HepG2 (cell line): ENCODE measurements around the gene HAND1. TPM values are rescaled to one million over a fixed set of nuclear protein-coding genes. Genes with fewer than 3 reads are reported as not detected.

Source experiments
- ATAC-seq: fragments of 200-7000 bp; cut with Tn5 transposase; 3 replicates; pipeline ENCODE4 v1.9.1; 2020; ENCODE audit warnings: mild to moderate bottlenecking, moderate library complexity
- BruUV-seq: library from RNA; stranded (reverse); fragments of 400-500 nt; replicated peaks from 2 replicates; lab custom pipeline; 2021; lab: Mats Ljungman, UMichigan
- CTCF ChIA-PET: fragments of 300-600 bp; formaldehyde crosslinking; extraction: SDS; loops from one replicate; lab custom pipeline; 2021; ENCODE audit warnings: low total read pairs, inconsistent platforms, low intra/inter-chr PET ratio; lab: Yijun Ruan, JAX
- POLR2A ChIA-PET: fragments of 350-600 bp; sonication (Branson Sonifier 250); formaldehyde crosslinking; loops from one replicate; lab custom pipeline; 2020; ENCODE audit warnings: antibody characterized with exemption, inconsistent platforms; lab: Yijun Ruan, JAX
- DNase-seq: peaks from one replicate; pipeline ENCODE4 v3.0.0-alpha.2; 2015; ENCODE audit warnings: low spot score
- FAIRE-seq: peaks from 3 replicates; lab custom pipeline; 2011; peaks lifted over from hg19 to GRCh38; lab: Jason Lieb, UNC
- H2AFZ ChIP-seq: one replicate; pipeline ENCODE4 v1.6.1; 2011; ENCODE audit warnings: low read length, inconsistent platforms
- H3K27ac ChIP-seq: fragments of 300-600 bp; 3 replicates; pipeline ENCODE4 v1.8.0; 2011; ENCODE audit warnings: mixed run types, mild to moderate bottlenecking, mixed read lengths, low read length, inconsistent platforms; ENCODE audit not compliant: insufficient read depth; ENCODE audit errors: extremely low read length
- H3K27me3 ChIP-seq, 2 experiments: fragments of 200-600 bp in 1 of 2; 2 replicates in 1 of 2; 3 replicates in 1 of 2; pipeline versions ENCODE4 v1.6.0 to v1.8.0; 2011; ENCODE audit warnings: low read length in 2 of 2, mild to moderate bottlenecking in 2 of 2, moderate library complexity in 2 of 2, inconsistent platforms in 1 of 2; ENCODE audit not compliant: insufficient read depth in 2 of 2, control insufficient read depth in 1 of 2
- H3K36me3 ChIP-seq, 2 experiments: fragments of 200-600 bp in 1 of 2; replicated peaks in 1 of 2; 2 replicates in 1 of 2; 3 replicates in 1 of 2; pipeline versions ENCODE4 v1.5.1 to v1.8.0; 2011; ENCODE audit warnings: low read length in 2 of 2, inconsistent platforms in 1 of 2; ENCODE audit not compliant: insufficient read depth in 2 of 2, control insufficient read depth in 1 of 2
- H3K4me1 ChIP-seq: 2 replicates; pipeline ENCODE4 v1.5.1; 2012; ENCODE audit warnings: low read length, inconsistent platforms; ENCODE audit not compliant: insufficient read depth
- H3K4me2 ChIP-seq: 2 replicates; pipeline ENCODE4 v1.6.0; 2011; ENCODE audit warnings: low read depth, low read length, inconsistent platforms
- H3K4me3 ChIP-seq, 3 experiments: fragments of 200-600 bp in 1 of 3; sonication (generic), shearing (Covaris generic) in 1 of 3; replicated peaks in 1 of 3; 2 replicates each; pipeline ENCODE4 v1.5.1; 2011 to 2016; ENCODE audit warnings: low read length in 3 of 3, inconsistent platforms in 2 of 3, low read depth in 2 of 3, mild to moderate bottlenecking in 2 of 3, control low read depth in 1 of 3, mixed read lengths in 1 of 3; ENCODE audit not compliant: insufficient read depth in 1 of 3
- H3K79me2 ChIP-seq: one replicate; pipeline ENCODE4 v1.6.1; 2011; ENCODE audit warnings: low read length, inconsistent platforms; ENCODE audit not compliant: insufficient read depth
- H3K9ac ChIP-seq: 2 replicates; pipeline ENCODE4 v1.6.0; 2011; ENCODE audit warnings: mild to moderate bottlenecking, low read depth, low read length, inconsistent platforms; ENCODE audit not compliant: insufficient read depth
- H3K9me3 ChIP-seq: 2 replicates; pipeline ENCODE4 v1.5.1; 2012; ENCODE audit warnings: mild to moderate bottlenecking, low read length
- H4K20me1 ChIP-seq: 2 replicates; pipeline ENCODE4 v1.6.0; 2011; ENCODE audit warnings: inconsistent platforms, mild to moderate bottlenecking, low read length, moderate library complexity; ENCODE audit not compliant: insufficient read depth
- ARID5B ChIP-seq: IDR thresholded peaks from 2 replicates; pipeline ENCODE4 v1.4.0; 2020; ENCODE audit warnings: mild to moderate bottlenecking, missing genetic modification reagents
- EZH2 ChIP-seq: conservative IDR thresholded peaks from 2 replicates; pipeline ENCODE4 v1.6.1; 2012; ENCODE audit warnings: mild to moderate bottlenecking, low read depth, low read length, moderate library complexity
- GFI1 ChIP-seq: sonication (generic); formaldehyde crosslinking; IDR thresholded peaks from 2 replicates; pipeline ENCODE4 v1.5.0; 2020; ENCODE audit warnings: missing genetic modification reagents, mild to moderate bottlenecking, borderline replicate concordance
- IRF9 ChIP-seq: sonication (generic); formaldehyde crosslinking; IDR thresholded peaks from 2 replicates; pipeline ENCODE4 v1.8.0; 2022; ENCODE audit warnings: missing genetic modification reagents, mild to moderate bottlenecking, borderline replicate concordance
- NBN ChIP-seq: fragments of 450-650 bp; conservative IDR thresholded peaks from 2 replicates; pipeline ENCODE4 v1.6.1; 2017
- ZNF577 ChIP-seq: sonication (generic); formaldehyde crosslinking; IDR thresholded peaks from 2 replicates; pipeline ENCODE4 v1.4.0; 2020; ENCODE audit warnings: mild to moderate bottlenecking, low read depth, missing genetic modification reagents, borderline replicate concordance
- ZNF792 ChIP-seq: IDR thresholded peaks from 2 replicates; pipeline ENCODE4 v1.6.1; 2016
- WGBS: methylation state at CpG from one replicate; pipeline ENCODE4 v1.1.6; 2017; ENCODE audit warnings: low lambda C conversion rate; 5-methylcytosine and 5-hydroxymethylcytosine counted together
- in situ Hi-C: cut with HindIII; loops from 2 replicates; pipeline ENCODE4 v1.10.0; 2017; ENCODE audit warnings: low pct_unique_long_range_greater_than_20kb; ENCODE audit not compliant: extremely low pct_ligation_motif_present
- intact Hi-C: fragments of 100-400 bp; cut with micrococcal nuclease; formaldehyde crosslinking; loops from one replicate; pipeline ENCODE4 v1.10.0; 2022; ENCODE audit not compliant: unreplicated experiment
- polyA plus RNA-seq, 8 experiments: library from polyadenylated mRNA; depleted of rRNA in 3 of 8; stranded (reverse) in 7 of 8; unstranded in 1 of 8; fragments of >200 nt; fragmentation: Illumina TruSeq in 4 of 8; extraction: Trizol in 4 of 8; gene quantifications; 2 replicates each; pipeline versions ENCODE4 v1.2.1 to v1.2.3, GENCODE V29; 2011 to 2016; ENCODE audit warnings: low read depth in 4 of 8, missing spikeins in 1 of 8, mixed read lengths in 1 of 8; ENCODE audit not compliant: insufficient read depth in 1 of 8
- total RNA-seq, 5 experiments: library from RNA; depleted of rRNA; stranded (reverse); fragments of >200 nt; fragmentation: Illumina TruSeq; extraction: Trizol; gene quantifications; 2 replicates each; pipeline ENCODE4 v1.2.3, GENCODE V29; 2016; ENCODE audit warnings: low read depth in 1 of 5
- TF ChIP-seq, protein P1 (sequence below): sonication (generic); formaldehyde crosslinking; conservative IDR thresholded peaks from 2 replicates; pipeline ENCODE4 v1.8.1; 2023; ENCODE audit warnings: missing genetic modification reagents
- TF ChIP-seq, protein P2 (sequence below): IDR thresholded peaks from 2 replicates; pipeline ENCODE4 v1.6.1; 2016; ENCODE audit warnings: low read depth, missing genetic modification reagents, missing compliant biosample characterization

HAND1 gene
- total and polyA plus RNA-seq, 2 of the 13 experiments (the other 11 are each of a cell fraction or from before 2014, with no cell fraction given), result not detected

DNA sequence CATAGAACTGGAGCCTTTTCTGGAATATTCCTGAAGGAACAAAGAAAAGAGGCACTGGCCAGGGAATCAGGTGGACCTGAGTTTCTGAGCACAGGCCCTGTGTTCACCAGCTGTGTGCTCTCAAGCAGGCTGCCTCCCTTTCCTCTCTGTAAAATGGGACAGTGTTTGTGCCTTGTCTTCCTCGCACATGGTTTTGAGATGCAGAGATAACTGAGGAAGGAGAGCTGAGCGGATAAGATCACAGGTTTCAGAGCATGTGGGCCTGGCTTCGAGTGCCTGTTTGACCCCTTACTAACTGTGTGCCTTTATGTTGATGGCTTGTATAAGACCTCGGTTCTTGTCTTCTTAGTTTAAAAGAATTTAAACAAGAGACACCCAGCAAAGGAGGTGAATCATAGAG, 46.2 kb upstream of the HAND1 start:
- BruUV-seq, result no TSS peak
- H3K4me3 ChIP-seq, result no peak overlapping the region
- POLR2A ChIA-PET, result no interaction called here
- CTCF ChIA-PET, result no interaction called here
- H3K9me3 ChIP-seq, result no peaks in the 10 kb centered on the region
- in situ Hi-C loops, result loop anchor here (5.0 kb wide), 1 partner anchor 83 kb away; no protein-coding TSS in a partner anchor
- H4K20me1 ChIP-seq, result no peaks in the 10 kb centered on the region
- ATAC-seq, result no peak
- no peak overlapping the region for H3K27ac ChIP-seq
- H3K36me3 ChIP-seq, result no peaks in the 10 kb centered on the region
- no peak for FAIRE-seq
- DNase-seq, result no peak
- no peaks in the 10 kb centered on the region for H3K4me1 ChIP-seq
- no peak overlapping the region for H3K4me2 ChIP-seq
- H3K9ac ChIP-seq, result no peak overlapping the region
- peaks cover 0 to 3% of the 10 kb centered on the region in 2 experiments; a peak in 2 of 5 replicates for H3K27me3 ChIP-seq
- intact Hi-C loops, result no loop called here
- TF ChIP-seq EZH2, result no peak
- no peak for TF ChIP-seq ARID5B (CRISPR knock-in tag)
- TF ChIP-seq, protein P1, sequence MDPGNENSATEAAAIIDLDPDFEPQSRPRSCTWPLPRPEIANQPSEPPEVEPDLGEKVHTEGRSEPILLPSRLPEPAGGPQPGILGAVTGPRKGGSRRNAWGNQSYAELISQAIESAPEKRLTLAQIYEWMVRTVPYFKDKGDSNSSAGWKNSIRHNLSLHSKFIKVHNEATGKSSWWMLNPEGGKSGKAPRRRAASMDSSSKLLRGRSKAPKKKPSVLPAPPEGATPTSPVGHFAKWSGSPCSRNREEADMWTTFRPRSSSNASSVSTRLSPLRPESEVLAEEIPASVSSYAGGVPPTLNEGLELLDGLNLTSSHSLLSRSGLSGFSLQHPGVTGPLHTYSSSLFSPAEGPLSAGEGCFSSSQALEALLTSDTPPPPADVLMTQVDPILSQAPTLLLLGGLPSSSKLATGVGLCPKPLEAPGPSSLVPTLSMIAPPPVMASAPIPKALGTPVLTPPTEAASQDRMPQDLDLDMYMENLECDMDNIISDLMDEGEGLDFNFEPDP (CRISPR knock-in tag), result no peak
- no peak for TF ChIP-seq NBN
- no peak for TF ChIP-seq IRF9 (CRISPR knock-in tag)
- no peak for TF ChIP-seq GFI1 (CRISPR knock-in tag)
- TF ChIP-seq, protein P2, sequence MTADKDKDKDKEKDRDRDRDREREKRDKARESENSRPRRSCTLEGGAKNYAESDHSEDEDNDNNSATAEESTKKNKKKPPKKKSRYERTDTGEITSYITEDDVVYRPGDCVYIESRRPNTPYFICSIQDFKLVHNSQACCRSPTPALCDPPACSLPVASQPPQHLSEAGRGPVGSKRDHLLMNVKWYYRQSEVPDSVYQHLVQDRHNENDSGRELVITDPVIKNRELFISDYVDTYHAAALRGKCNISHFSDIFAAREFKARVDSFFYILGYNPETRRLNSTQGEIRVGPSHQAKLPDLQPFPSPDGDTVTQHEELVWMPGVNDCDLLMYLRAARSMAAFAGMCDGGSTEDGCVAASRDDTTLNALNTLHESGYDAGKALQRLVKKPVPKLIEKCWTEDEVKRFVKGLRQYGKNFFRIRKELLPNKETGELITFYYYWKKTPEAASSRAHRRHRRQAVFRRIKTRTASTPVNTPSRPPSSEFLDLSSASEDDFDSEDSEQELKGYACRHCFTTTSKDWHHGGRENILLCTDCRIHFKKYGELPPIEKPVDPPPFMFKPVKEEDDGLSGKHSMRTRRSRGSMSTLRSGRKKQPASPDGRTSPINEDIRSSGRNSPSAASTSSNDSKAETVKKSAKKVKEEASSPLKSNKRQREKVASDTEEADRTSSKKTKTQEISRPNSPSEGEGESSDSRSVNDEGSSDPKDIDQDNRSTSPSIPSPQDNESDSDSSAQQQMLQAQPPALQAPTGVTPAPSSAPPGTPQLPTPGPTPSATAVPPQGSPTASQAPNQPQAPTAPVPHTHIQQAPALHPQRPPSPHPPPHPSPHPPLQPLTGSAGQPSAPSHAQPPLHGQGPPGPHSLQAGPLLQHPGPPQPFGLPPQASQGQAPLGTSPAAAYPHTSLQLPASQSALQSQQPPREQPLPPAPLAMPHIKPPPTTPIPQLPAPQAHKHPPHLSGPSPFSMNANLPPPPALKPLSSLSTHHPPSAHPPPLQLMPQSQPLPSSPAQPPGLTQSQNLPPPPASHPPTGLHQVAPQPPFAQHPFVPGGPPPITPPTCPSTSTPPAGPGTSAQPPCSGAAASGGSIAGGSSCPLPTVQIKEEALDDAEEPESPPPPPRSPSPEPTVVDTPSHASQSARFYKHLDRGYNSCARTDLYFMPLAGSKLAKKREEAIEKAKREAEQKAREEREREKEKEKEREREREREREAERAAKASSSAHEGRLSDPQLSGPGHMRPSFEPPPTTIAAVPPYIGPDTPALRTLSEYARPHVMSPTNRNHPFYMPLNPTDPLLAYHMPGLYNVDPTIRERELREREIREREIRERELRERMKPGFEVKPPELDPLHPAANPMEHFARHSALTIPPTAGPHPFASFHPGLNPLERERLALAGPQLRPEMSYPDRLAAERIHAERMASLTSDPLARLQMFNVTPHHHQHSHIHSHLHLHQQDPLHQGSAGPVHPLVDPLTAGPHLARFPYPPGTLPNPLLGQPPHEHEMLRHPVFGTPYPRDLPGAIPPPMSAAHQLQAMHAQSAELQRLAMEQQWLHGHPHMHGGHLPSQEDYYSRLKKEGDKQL (CRISPR knock-in tag), result no peak
- TF ChIP-seq ZNF792 (CRISPR knock-in tag), result no peak
- no peak for TF ChIP-seq ZNF577 (CRISPR knock-in tag)
- H3K79me2 ChIP-seq, result no peaks in the 10 kb centered on the region
- WGBS, result 32% methylated on average over 4 of the region's 4 CpGs
- H2AFZ ChIP-seq, result no peak overlapping the region
